ENCODE results near the gene UBXN6.

Gene UBXN6

DNA sequence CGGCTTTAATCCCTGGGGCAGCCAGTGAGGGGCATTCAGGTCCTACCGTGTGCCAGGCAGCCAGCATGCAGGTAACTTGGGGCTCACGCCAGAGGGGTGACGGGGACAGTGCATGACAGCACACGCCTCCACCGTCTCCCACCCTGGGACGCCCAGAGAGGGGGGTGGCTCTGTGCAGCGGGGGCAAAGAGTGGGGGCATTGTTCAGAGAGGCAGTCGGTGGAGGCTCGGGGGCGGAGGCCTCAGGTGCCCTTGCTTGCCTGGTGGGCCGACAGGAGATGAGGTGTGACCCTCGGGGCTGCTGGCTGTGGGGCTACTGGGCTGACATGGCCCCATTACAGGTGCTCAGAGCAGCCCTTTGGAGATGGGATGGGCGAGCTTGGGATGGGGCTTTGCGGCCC, 42.3 kb upstream of the UBXN6 start:
- H3K9me3 ChIP-seq: no peaks in the 10 kb centered on the region
- H3K27me3 ChIP-seq (ENCODE audit: low read depth): no peaks in the 10 kb centered on the region
- no peak for DNase-seq (ENCODE audit: low spot score in 2 of 2)
- no peak overlapping the region for H3K4me3 ChIP-seq
- in situ Hi-C loops (cut with MboI; ENCODE audit: low sequenced_read_pairs): no loop called here
- H3K36me3 ChIP-seq (replicated peaks): peaks cover 38% of the 10 kb centered on the region
- no peaks in the 10 kb centered on the region for H3K4me1 ChIP-seq

GRCh38 chr19:4499318-4499717, 41.7 kb upstream of the UBXN6 start:
- peaks cover 41% of the 10 kb centered on the region for H3K36me3 ChIP-seq (replicated peaks)
- no peak overlapping the region for H3K4me3 ChIP-seq

GRCh38 chr19:4498694-4499093, 41.1 kb upstream of the UBXN6 start:
- no peak for DNase-seq (ENCODE audit: low spot score in 2 of 2)
- Histone ChIP-seq H3K4me3 (no peak overlapping the region), H3K9me3 (no peaks in the 10 kb centered on the region), H3K36me3 (replicated peaks) (peaks cover 46% of the 10 kb centered on the region), H3K27me3 (ENCODE audit: low read depth) (no peaks in the 10 kb centered on the region), H3K4me1 (no peaks in the 10 kb centered on the region)
- in situ Hi-C loops (cut with MboI; ENCODE audit: low sequenced_read_pairs): no loop called here

More at GRCh38 chr19:4499318-4499717, 41.7 kb upstream of the UBXN6 start:
- in situ Hi-C loops (cut with MboI; ENCODE audit: low sequenced_read_pairs): no loop called here
- Histone ChIP-seq H3K27me3 (ENCODE audit: low read depth) (no peaks in the 10 kb centered on the region), H3K4me1 (no peaks in the 10 kb centered on the region), H3K9me3 (no peaks in the 10 kb centered on the region)
- DNase-seq (ENCODE audit: low spot score in 2 of 2): no peak

DNA sequence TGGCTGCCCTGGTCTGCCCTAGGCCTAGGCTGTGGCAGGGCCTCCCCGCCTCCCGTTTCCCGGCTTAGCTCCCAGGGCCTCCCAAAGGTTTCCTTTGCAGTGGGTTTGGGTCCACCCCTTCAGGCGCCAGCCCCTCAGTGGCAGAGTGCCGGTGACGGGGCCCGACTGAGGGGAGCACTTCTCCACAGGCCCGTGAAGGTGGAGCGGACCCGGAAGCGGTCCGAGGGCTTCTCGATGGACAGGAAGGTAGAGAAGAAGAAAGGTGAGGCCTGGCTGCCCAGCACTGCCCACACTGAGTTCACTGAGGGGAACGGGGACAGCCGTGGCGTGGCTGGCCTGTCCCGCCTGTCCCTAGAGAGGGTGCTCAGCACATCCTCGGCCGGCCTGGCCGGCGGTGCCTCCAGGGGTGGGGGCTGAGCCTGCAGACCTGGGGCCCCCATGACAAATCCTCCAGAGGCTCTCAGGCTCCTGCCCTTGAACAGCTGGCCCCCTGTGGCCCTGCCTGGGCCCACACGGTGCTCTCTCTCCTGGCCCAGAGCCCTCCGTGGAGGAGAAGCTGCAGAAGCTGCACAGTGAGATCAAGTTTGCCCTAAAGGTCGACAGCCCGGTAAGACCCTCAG, 40.3 kb upstream of the UBXN6 start:
- H3K27me3 ChIP-seq (ENCODE audit: low read depth): no peaks in the 10 kb centered on the region
- H3K9me3 ChIP-seq: no peaks in the 10 kb centered on the region
- no peak for DNase-seq (ENCODE audit: low spot score in 2 of 2)
- in situ Hi-C loops (cut with MboI; ENCODE audit: low sequenced_read_pairs): no loop called here
- H3K36me3 ChIP-seq (replicated peaks): peaks cover 50% of the 10 kb centered on the region
- H3K4me3 ChIP-seq: no peak overlapping the region
- H3K4me1 ChIP-seq: no peaks in the 10 kb centered on the region

DNA sequence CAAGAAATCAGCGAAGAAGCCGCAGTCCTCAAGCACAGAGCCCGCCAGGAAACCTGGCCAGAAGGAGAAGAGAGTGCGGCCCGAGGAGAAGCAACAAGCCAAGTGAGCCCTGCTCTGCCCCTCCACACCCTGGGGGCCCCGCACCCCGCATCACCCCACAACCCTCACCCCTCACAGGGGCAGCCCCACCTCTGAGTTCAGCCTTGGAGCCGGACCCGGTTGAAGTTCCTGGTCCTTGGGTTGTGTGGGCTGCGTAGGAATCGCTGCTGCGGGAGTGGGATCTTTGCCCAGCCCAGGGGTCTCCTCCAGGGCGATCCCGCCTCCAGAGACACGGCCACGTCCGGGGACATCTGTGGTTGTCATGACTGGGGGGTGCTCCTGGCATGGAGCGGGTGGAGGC, 38.7 kb upstream of the UBXN6 start:
- H3K4me3 ChIP-seq: no peak overlapping the region
- peaks cover 60% of the 10 kb centered on the region for H3K36me3 ChIP-seq (replicated peaks)
- DNase-seq (ENCODE audit: low spot score in 2 of 2): no peak
- no peaks in the 10 kb centered on the region for H3K9me3 ChIP-seq
- H3K27me3 ChIP-seq (ENCODE audit: low read depth): no peaks in the 10 kb centered on the region
- H3K4me1 ChIP-seq: no peaks in the 10 kb centered on the region
- in situ Hi-C loops (cut with MboI; ENCODE audit: low sequenced_read_pairs): no loop called here

GRCh38 chr19:4495471-4495870, 37.9 kb upstream of the UBXN6 start:
- Histone ChIP-seq H3K4me1 (no peaks in the 10 kb centered on the region), H3K9me3 (no peaks in the 10 kb centered on the region), H3K4me3 (no peak overlapping the region), H3K27me3 (ENCODE audit: low read depth) (no peaks in the 10 kb centered on the region), H3K36me3 (replicated peaks) (peaks cover 53% of the 10 kb centered on the region)
- in situ Hi-C loops (cut with MboI; ENCODE audit: low sequenced_read_pairs): no loop called here
- DNase-seq (ENCODE audit: low spot score in 2 of 2): no peak

DNA sequence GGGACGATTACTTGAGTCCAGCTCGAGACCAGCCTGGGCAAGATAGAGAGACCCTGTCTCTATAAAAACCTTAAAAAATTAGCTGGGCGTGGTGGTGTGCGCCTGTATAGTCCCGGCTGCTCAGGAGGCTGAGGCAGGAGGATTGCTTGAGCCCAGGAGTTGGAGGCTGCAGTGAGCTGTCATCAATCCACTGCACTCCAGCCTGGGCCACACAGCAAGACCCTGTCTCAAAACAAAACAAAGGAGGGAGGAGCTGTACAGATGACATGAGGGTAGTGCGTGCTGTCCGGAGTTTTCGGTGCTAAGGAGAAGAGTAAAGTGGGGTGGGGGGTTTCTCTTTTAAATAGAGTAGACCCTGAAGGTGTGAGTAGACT, 37.1 kb upstream of the UBXN6 start:
- no peak for DNase-seq (ENCODE audit: low spot score in 2 of 2)
- Histone ChIP-seq H3K4me3 (no peak overlapping the region), H3K36me3 (replicated peaks) (peaks cover 57% of the 10 kb centered on the region), H3K9me3 (no peaks in the 10 kb centered on the region), H3K4me1 (no peaks in the 10 kb centered on the region), H3K27me3 (ENCODE audit: low read depth) (no peaks in the 10 kb centered on the region)
- in situ Hi-C loops (cut with MboI; ENCODE audit: low sequenced_read_pairs): no loop called here

DNA sequence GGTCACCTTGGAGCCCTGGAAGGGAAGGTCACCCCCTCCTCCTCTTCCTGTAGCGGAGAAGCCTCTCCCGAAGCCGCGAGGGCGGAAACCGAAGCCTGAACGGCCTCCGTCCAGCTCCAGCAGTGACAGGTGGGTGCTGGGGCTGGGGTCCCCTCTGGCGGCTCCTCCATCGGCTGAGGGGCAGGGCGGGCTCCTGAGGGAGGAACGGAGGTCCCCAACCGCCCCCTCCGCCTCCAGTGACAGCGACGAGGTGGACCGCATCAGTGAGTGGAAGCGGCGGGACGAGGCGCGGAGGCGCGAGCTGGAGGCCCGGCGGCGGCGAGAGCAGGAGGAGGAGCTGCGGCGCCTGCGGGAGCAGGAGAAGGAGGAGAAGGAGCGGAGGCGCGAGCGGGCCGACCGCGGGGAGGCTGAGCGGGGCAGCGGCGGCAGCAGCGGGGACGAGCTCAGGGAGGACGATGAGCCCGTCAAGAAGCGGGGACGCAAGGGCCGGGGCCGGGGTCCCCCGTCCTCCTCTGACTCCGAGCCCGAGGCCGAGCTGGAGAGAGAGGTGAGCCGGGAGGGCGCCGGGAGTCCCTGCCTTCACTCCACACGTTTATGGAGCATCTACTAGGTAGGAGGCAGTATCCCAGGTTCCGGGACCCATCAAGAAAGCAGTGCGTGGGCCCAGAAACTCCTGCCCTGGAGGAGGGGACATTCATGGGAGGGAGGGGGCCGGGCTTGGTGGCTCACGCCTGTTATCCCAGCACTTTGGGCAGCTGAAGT, 36.5 kb upstream of the UBXN6 start:
- DNase-seq (ENCODE audit: low spot score in 2 of 2): no peak
- Histone ChIP-seq H3K9me3 (no peaks in the 10 kb centered on the region), H3K4me3 (no peak overlapping the region), H3K36me3 (replicated peaks) (peaks cover 61% of the 10 kb centered on the region), H3K4me1 (no peaks in the 10 kb centered on the region), H3K27me3 (ENCODE audit: low read depth) (no peaks in the 10 kb centered on the region)
- in situ Hi-C loops (cut with MboI; ENCODE audit: low sequenced_read_pairs): no loop called here

DNA sequence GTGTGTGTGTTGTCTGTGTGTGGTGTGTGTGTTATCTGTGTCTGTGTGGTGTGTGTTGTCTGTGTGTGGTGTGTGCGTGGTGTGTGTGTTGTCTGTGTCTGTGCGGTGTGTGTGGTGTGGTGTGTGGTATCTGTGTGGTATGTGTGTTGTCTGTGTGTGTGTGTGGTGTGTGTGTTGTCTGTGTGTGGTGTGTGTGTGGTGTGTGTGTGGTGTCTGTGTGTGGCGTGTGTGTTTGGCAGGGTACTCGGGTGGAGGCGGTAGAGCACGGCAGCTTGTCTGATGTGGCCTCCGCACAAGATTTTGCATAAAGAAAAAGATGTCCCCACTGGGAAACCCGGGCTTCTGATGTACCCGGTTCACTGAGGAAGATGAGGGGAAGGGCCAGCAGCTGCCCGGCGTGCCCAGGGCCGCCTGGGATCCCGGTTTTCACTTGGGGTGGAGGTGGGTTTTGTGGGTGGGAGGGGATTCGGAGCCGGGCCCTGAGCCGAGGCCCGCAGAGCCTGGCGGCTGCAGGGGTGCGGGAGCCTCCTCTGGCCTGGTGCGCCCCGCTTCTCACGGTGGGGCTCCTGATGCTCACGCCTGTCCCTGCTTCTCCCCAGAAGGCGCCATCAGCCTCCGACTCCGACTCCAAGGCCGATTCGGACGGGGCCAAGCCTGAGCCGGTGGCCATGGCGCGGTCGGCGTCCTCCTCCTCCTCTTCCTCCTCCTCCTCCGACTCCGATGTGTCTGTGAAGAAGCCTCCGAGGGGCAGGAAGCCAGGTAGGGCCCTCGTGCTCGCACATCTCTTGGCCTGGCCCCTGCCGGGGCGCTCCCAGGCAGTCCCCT, 35.7 kb upstream of the UBXN6 start:
- Histone ChIP-seq H3K9me3 (no peaks in the 10 kb centered on the region), H3K4me1 (no peaks in the 10 kb centered on the region), H3K27me3 (ENCODE audit: low read depth) (no peaks in the 10 kb centered on the region), H3K36me3 (replicated peaks) (peaks cover 57% of the 10 kb centered on the region), H3K4me3 (no peak overlapping the region)
- in situ Hi-C loops (cut with MboI; ENCODE audit: low sequenced_read_pairs): no loop called here
- no peak for DNase-seq (ENCODE audit: low spot score in 2 of 2)

DNA sequence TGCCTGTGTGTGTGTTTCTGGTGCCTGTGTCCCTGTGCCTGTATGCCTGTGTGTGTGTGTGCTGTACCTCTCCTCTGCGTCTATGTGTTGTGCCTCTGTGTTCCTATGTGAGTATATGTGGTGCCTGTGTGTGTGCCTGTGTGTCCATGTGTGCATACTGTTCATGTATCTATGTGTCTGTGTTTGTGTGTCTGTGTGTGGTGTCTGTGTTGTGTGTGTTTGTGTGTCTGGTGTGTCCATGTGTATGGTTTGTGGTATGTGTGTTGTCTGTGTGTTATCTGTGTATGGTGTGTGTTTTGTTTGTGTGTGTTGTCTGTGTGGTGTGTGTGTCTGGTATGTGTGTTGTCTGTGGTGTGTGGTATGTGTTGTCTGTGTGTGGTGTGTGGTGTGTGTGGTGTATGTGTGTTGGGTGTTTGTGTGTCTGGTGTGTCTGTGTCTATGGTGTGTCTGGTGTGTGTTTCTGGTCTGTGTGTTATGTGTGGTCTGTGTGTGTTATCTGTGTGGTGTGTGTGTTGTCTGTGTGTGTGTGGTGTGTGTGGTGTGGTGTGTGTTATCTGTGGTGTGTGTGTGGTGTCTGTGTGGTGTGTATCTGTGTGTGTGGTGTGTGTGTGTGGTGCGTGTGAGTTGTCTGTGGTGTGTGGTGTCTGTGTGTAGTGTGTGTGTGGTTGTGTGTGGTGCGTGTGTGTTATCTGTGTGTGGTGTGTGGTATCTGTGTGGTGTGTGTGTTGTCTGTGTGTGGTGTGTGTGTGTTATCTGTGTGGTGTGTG, 34.9 kb upstream of the UBXN6 start:
- peaks cover 50% of the 10 kb centered on the region for H3K36me3 ChIP-seq (replicated peaks)
- in situ Hi-C loops (cut with MboI; ENCODE audit: low sequenced_read_pairs): no loop called here
- no peaks in the 10 kb centered on the region for H3K4me1 ChIP-seq
- H3K9me3 ChIP-seq: no peaks in the 10 kb centered on the region
- no peak for DNase-seq (ENCODE audit: low spot score in 2 of 2)
- no peak overlapping the region for H3K4me3 ChIP-seq
- H3K27me3 ChIP-seq (ENCODE audit: low read depth): no peaks in the 10 kb centered on the region

- Histone ChIP-seq H3K4me3 (no peak overlapping the region), H3K27me3 (ENCODE audit: low read depth) (no peaks in the 10 kb centered on the region), H3K9me3 (no peaks in the 10 kb centered on the region), H3K36me3 (replicated peaks) (peaks cover 47% of the 10 kb centered on the region), H3K4me1 (no peaks in the 10 kb centered on the region)
- in situ Hi-C loops (cut with MboI; ENCODE audit: low sequenced_read_pairs): no loop called here
- DNase-seq (ENCODE audit: low spot score in 2 of 2): no peak
Measured at GRCh38 chr19:4491446-4491845, 33.9 kb upstream of the UBXN6 start.

- in situ Hi-C loops (cut with MboI; ENCODE audit: low sequenced_read_pairs): no loop called here
Measured at GRCh38 chr19:4488496-4488895, 30.9 kb upstream of the UBXN6 start.

DNA sequence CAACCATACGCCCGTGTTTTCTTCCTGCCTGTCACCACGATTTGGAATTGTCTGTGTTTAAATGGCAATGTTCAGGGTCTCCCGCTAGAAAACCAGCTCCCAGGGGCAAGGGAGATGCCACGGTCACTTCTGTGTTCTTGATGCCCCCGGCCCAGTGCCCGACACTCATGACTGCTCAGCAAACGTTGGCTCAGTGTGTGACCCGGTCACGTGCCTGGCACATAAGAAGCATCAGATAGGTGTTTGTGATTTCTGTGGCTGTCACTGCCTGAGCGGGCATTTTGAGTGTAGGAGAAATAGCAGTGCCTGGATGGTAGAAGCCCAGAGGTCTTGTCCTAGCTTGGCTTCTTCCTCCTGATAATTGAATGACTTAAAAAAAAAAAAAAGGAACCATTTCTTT, 30.0 kb upstream of the UBXN6 start:
- H3K4me1 ChIP-seq: no peaks in the 10 kb centered on the region
- no peak overlapping the region for H3K4me3 ChIP-seq
- in situ Hi-C loops (cut with MboI; ENCODE audit: low sequenced_read_pairs): no loop called here
- peaks cover 38% of the 10 kb centered on the region for H3K36me3 ChIP-seq (replicated peaks)
- DNase-seq (ENCODE audit: low spot score in 2 of 2): no peak
- no peaks in the 10 kb centered on the region for H3K9me3 ChIP-seq
- H3K27me3 ChIP-seq (ENCODE audit: low read depth): no peaks in the 10 kb centered on the region

More at GRCh38 chr19:4488496-4488895, 30.9 kb upstream of the UBXN6 start:
- no peaks in the 10 kb centered on the region for H3K4me1 ChIP-seq
- no peak overlapping the region for H3K4me3 ChIP-seq
- DNase-seq (ENCODE audit: low spot score in 2 of 2): no peak
- no peaks in the 10 kb centered on the region for H3K27me3 ChIP-seq (ENCODE audit: low read depth)
- peaks cover 41% of the 10 kb centered on the region for H3K36me3 ChIP-seq (replicated peaks)
- no peaks in the 10 kb centered on the region for H3K9me3 ChIP-seq
